Stimulated activated CD4-positive, alpha-beta T cell treated with anti-CD3 and anti-CD28 coated beads, Interleukin-4, amount 100 ng/mL, for 24 hours (primary cell): ENCODE results near the gene AFF2.

Experiments
- DNase-seq: peaks from one replicate; pipeline ENCODE4 v3.0.0-alpha.2; 2020

The AFF2 gene

GRCh38 chrX:148500423-148501385 is at the start of gene AFF2:
Gene AFF2, plus strand, starts transcription at chrX:148500617. Its CDS starts 481 bp downstream, at chrX:148501098.
- DNase-seq, result peak; percentile 46

- DNase-seq, result no peak
Observed at GRCh38 chrX:148457279-148457678, 43.1 kb upstream of the AFF2 start.

GRCh38 chrX:148459343-148459742 is 41.1 kb upstream of the AFF2 start:
- no peak for DNase-seq

DNA sequence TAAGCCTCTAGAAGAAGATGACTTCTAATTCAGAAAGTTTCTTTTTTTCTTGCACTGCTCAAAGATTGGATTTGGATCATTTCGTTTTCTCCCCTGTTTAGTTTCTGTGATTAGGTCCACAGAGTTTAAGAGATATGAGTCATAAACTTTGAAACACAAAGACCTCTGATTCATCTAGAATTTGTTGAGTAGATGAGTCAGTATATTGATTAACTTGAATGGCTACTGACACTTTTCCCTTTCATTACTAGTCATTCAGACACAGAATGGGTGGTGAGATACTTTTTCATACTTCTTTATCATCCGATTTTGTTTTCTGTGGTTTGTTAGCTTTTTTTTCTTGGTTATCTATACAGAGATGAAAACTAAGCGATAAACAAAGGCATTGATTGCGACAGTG is 34.1 kb upstream of the AFF2 start:
- DNase-seq, result no peak

DNA sequence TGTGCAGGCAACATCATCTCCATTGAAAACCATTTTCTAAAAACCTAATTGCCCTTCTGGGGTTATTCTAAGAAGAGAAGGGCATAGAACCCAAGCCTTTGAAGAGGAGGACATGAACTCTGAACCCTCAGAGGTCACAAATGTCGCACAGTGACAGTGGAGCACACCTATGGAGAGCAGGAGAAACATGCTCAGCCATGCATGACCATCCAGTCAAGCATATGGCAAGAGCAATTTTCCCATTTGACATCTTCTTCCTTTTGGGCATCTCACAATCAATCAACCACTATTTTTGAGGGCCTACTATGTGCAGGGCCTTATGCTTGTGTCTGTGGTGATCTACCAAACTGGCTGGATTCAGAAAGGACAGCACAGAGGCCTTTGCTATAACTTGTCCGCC is 30.1 kb upstream of the AFF2 start:
- DNase-seq, result no peak

GRCh38 chrX:148474030-148474429 is 26.4 kb upstream of the AFF2 start:
- no peak for DNase-seq

DNA sequence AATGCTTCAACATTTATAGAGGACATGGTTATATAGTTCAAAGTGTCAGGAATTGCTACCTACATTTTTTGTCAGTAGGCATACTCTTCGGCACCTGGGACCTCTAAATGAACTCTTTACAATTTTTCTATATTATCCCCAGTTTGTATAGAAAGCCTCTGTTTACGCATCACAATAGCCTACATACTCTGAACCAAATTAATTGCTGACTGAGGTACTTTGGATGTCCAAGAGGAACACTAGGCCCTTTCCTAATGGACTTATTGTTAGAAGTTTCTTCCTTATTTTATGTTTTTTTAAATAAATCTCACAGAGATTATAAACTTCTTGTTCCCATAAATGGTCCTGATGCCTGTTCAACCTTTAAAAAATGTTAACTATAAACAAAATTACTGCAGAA is 8.4 kb upstream of the AFF2 start:
- DNase-seq, result no peak

DNA sequence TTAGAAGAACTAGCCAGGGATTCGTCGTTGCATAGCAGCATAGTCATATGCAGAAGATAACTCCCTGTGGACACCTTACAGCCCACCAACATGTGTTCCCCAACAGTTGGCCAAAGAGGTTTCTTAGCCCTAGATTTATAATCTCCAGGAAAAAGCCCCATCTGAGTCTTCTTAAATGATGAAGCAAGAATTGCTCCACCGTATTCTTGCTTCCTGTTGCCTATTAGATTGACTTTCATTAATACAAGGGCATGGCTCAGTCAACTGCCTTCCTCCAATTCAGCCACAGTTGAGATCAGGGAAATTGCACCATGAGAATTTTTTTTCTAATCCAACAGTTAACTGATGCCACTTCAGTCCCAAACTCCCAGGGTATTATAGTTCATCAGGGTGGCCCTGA is 5.2 kb upstream of the AFF2 start:
- DNase-seq, result no peak

DNA sequence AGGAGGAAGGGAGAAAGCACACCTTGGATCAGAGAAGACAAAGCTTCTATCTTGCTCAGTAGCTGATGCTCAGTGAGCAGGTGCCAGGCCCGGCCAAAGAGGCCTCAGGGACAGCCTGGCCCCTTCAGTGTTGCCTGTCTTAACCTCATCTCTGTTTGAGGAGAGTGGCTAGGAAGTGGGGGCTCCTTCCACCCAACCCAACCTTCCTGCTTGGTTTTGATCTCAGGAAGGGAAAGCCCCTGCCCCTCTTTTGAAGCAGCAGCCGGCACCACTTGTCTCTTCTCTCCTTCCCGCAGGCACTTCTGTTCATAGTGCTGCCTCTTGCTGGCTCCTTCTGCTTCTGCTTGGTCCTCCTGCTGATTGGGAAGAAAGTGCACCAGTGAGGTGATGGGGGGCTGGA is 2.4 kb upstream of the AFF2 start:
- no peak for DNase-seq

DNA sequence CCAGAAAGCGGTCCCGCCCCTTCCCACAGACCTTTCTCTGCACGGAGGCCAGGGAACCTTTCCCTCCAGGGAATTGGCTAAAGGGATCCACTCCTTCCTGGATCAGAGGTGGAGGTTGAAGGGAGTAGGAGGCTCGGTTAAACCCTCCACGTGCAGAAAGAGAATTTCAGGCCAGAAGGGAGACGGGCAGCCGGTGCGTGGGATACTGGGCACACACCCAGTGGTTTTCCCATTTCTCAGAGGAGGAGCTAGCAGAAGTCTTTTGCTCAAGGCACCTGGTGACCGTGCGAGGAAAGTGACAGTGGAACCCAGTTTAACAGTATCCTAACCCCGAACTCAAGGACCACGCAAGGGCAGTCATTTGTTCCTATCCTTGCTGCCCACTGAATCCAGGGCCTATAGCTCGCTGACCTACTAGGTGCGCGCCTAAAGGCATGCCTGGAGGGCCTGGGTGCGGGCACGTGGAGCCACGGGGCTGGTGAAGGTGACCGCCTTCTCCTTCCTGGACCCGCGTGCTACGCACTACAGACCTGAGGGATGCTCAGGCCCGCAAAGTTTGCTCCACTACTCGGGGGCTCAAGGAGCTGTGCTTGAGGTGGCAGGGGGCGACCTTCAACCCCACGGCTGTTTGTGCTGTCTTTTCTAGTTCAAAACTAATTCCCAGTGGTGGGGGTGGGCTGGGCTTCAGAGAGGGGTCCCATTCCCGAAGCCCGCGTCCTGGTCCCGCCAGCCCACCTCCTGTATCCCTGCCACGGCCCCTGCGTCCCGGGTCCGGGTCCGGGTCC is 587 bp upstream of the AFF2 start:
- no peak for DNase-seq

DNA sequence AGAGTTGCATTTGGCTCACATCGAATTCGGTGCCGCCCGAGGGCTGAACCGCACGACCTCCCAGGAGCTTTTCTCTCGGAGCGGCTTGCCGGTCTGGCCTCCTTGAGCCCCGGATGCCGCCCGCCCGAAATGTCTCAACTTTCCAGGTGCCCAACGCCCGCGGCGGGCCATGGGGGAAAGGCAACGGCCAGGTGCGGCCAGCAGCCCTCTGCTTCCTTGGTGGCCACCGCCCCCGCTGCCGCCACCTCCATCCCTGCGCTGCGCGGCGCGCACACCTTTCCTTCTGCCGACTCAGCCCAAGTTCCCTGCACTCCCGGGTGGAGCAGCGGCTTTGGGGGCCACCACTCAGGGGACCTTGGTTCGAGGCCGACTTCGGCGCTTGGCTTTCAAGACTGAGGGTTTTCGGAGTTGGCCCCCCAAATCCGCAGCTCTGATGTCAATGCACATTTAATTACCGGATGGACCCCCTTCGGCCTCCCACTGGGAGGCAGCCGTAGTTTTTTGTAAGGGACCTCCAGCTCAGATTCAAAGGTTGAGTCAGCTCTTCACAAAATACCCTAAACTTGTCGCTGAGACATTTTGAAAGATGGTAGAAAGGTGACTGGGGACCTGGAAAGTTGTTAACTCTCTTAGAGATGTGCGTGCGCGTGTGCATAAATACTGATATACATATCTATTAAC is 1.1 kb downstream of the AFF2 start:
- peak; percentile 4 for DNase-seq

GRCh38 chrX:148504506-148504905 is 4.1 kb downstream of the AFF2 start:
- DNase-seq, result no peak

- DNase-seq, result no peak
Observed at GRCh38 chrX:148507418-148507817, 7.0 kb downstream of the AFF2 start.

DNA sequence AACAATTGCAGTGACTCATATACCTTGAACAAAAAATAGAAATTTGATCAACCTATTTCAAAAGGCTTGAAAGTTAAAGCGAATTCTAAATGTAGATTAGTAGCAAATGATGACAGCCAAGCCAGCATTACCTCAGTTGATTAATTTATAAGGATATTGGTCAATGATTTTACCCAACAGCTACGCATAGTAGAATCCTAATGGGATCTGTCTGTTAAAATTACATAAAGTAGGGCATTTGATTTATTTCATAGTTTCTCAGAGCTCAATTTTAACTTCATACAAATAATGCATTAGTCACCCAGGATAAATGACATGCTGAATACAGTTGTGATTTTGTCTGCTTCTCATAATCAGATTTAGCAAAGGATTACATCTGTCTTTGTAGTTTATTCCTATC is 12.0 kb downstream of the AFF2 start:
- DNase-seq, result no peak

DNA sequence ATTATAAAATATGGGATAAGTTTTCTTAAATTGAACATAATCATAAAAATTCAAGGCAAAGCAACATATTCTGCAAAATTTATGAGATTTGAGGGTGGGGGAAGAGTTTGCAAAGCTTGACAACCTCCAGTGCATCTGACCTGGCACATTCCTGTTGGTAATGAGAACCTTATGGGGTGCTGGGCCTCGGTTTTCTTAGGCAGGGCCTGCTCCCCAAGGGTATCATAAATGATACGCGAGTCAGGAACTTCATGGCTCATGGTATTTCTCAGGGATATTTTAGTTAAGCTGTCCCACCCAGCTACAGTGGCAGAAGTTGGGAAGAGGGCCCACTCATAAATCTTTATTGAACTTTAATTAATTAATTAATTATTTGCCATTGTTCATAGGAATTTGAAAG is 13.2 kb downstream of the AFF2 start:
- DNase-seq, result no peak

DNA sequence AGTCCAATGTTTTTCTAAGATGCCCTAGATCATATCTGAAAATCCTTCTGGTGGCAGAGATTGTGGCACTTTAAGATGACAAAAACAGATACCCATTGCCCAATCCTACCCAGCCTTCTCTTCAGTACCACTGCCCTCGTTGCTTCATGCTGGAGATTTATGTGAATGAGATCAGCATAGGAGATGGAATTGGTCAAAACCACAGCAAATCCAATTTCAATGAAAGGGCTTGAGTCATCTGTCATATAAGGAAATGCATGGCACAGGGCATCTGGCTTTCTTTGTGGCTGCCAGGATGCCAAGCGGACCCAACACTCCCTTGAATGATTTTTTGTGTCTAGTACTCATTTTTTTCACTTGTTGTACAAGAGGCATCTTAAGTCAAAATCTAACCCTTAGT is 16.8 kb downstream of the AFF2 start:
- no peak for DNase-seq

GRCh38 chrX:148522006-148522405 is 21.6 kb downstream of the AFF2 start:
- DNase-seq, result no peak

- no peak for DNase-seq
Observed at GRCh38 chrX:148523303-148524080, 23.1 kb downstream of the AFF2 start.

DNA sequence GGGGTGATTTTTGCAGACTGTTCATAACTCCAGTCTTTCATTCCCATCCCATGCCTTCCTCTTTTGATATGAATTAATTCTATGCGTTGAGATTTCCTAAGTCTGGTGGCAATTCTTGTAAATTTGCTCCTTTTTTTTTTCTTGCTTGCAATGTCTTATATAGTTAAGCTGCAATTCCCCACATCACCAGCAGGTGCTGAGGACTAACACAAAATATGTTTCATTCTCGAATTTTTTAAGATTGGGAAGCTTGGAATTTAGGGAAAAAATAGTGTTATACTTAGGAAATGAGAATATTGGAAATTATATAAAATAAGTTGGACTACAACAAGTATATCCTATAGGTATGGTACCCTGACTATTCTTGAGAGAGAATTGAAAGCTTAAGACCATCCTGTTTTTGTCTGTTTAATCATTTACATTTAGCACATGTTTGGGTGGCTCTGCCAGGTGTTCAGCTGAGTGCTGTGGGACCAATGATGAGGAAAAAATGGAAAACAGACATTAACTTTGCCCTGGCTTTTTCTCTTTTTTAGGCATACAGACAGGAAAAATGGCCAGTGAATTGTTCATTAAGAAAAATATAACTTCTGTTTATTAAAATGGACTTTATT is 30.2 kb downstream of the AFF2 start:
- DNase-seq, result peak; percentile 10

DNA sequence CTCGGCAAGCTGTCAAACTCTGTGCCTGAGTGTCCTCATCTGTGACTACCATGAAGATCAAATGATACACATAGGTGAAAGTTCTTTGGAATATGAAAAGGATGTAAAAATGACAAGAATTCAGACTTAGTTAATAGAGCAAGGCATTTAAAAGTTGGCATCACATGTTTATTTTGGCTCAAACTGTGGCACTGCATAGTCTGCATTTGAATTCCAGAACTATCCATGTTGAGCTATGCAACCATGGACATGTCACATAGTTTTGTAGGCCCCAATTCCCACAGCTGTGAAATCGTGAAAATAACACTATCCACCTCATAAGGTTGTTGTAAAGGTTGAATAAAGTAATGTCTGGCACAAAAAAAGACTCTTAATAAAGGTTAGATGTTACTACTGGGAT is 33.9 kb downstream of the AFF2 start:
- DNase-seq, result no peak

DNA sequence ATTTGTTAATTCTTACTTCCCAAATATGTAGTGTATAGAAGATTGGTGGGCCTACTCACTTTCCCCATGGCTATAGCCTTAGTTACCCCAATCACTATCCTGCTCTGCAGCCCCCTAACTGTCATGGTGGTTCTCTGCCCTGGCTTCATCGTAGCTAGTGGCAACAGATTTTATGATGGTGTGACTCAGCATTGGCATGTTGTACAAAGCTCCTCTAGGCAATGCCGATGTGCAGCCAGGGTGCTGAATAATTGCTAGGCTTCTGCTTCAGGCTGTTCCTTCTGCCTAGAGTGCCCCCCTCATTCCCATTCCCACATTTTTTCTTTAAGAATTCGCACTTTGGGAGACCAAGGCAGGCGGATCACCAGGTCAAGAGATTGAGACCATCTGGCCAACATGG is 35.2 kb downstream of the AFF2 start:
- no peak for DNase-seq

GRCh38 chrX:148536961-148537360 is 36.5 kb downstream of the AFF2 start:
- no peak for DNase-seq
